MM.1S (cell line): ENCODE measurements around the gene MME.

ENCODE experiments used
- DNase-seq: peaks from one replicate; pipeline ENCODE4 v3.0.0-alpha.2; 2015
- H2AFZ ChIP-seq: fragments of 300-600 bp; sonication (generic); 2 replicates; pipeline ENCODE4 v1.6.0; 2016; ENCODE audit warnings: antibody characterized with exemption, low read length
- H3F3A ChIP-seq: fragments of 300-600 bp; sonication (generic); 2 replicates; pipeline ENCODE4 v1.6.1; 2016; ENCODE audit warnings: mild to moderate bottlenecking, antibody characterized with exemption, low read length, moderate library complexity, mixed read lengths; ENCODE audit not compliant: insufficient read depth
- H3K27ac ChIP-seq: fragments of 300-600 bp; sonication (generic); 2 replicates; pipeline ENCODE4 v1.5.1; 2016; ENCODE audit warnings: mild to moderate bottlenecking, low read length
- H3K27me3 ChIP-seq: fragments of 300-600 bp; sonication (generic); replicated peaks from 2 replicates; pipeline ENCODE4 v1.6.0; 2016; ENCODE audit warnings: low read length; ENCODE audit not compliant: insufficient read depth
- H3K36me3 ChIP-seq: fragments of 300-600 bp; sonication (generic); replicated peaks from 2 replicates; pipeline ENCODE4 v1.6.1; 2016; ENCODE audit warnings: mild to moderate bottlenecking, low read length, mixed read lengths; ENCODE audit not compliant: insufficient read depth
- H3K4me1 ChIP-seq: fragments of 300-600 bp; sonication (generic); 2 replicates; pipeline ENCODE4 v1.6.1; 2016; ENCODE audit warnings: low read length, mixed read lengths
- H3K4me2 ChIP-seq: fragments of 300-600 bp; sonication (generic); 2 replicates; pipeline ENCODE4 v1.6.0; 2016; ENCODE audit warnings: low read depth, low read length
- H3K4me3 ChIP-seq: fragments of 300-600 bp; sonication (generic); 2 replicates; pipeline ENCODE4 v1.5.1; 2016; ENCODE audit warnings: low read length, mixed read lengths
- H3K79me2 ChIP-seq: fragments of 300-600 bp; sonication (generic); 2 replicates; pipeline ENCODE4 v1.6.1; 2016; ENCODE audit warnings: mixed run types, low read length, mixed read lengths
- H3K9ac ChIP-seq: fragments of 300-600 bp; sonication (generic); 2 replicates; pipeline ENCODE4 v1.6.1; 2016; ENCODE audit warnings: low read length, mixed read lengths
- H3K9me2 ChIP-seq: fragments of 300-600 bp; sonication (generic); replicated peaks from 2 replicates; pipeline ENCODE4 v1.6.1; 2016; ENCODE audit warnings: mild to moderate bottlenecking, low read length, mixed read lengths; ENCODE audit not compliant: insufficient read depth
- H3K9me3 ChIP-seq: fragments of 300-600 bp; sonication (generic); replicated peaks from 2 replicates; pipeline ENCODE4 v1.6.1; 2016; ENCODE audit warnings: mild to moderate bottlenecking, low read length, mixed read lengths; ENCODE audit not compliant: insufficient read depth
- H4K20me1 ChIP-seq: fragments of 300-600 bp; sonication (generic); 2 replicates; pipeline ENCODE4 v1.6.1; 2016; ENCODE audit warnings: mild to moderate bottlenecking, low read length, moderate library complexity, mixed read lengths; ENCODE audit not compliant: insufficient read depth
- CTCF ChIP-seq: fragments of 300-600 bp; sonication (generic); IDR thresholded peaks from 2 replicates; pipeline ENCODE4 v1.5.1; 2016; ENCODE audit warnings: antibody characterized with exemption, low read length, mixed read lengths
- EZH2 ChIP-seq: fragments of 300-600 bp; sonication (generic); optimal IDR thresholded peaks from 2 replicates; pipeline ENCODE3; 2017; ENCODE audit warnings: low read depth, mild to moderate bottlenecking, antibody characterized with exemption, low read length, mixed read lengths
- EZH2phosphoT487 ChIP-seq: fragments of 300-600 bp; sonication (generic); IDR thresholded peaks from 2 replicates; pipeline ENCODE4 v1.6.1; 2018; ENCODE audit warnings: antibody characterized with exemption, low read length

MME gene

GRCh38 chr3:155228676-155229075, 148.6 kb downstream of the MME start:
- H3K9me2 ChIP-seq: no peaks in the 10 kb centered on the region
- DNase-seq: no peak

GRCh38 chr3:155229086-155229485, 149.0 kb downstream of the MME start:
- Histone ChIP-seq H4K20me1 (no peaks in the 10 kb centered on the region), H3K9me2 (no peaks in the 10 kb centered on the region), H3K4me1 (no peaks in the 10 kb centered on the region), H3K4me2 (no peak overlapping the region), H3K9me3 (no peaks in the 10 kb centered on the region), H2AFZ (no peak overlapping the region), H3K79me2 (no peaks in the 10 kb centered on the region), H3K9ac (no peak overlapping the region), H3K36me3 (no peaks in the 10 kb centered on the region; the same call in 1 of the 2 replicates), H3K27me3 (no peaks in the 10 kb centered on the region), H3K4me3 (no peak overlapping the region), H3F3A (no peaks in the 10 kb centered on the region), H3K27ac (no peak overlapping the region)
- DNase-seq: no peak
- TF ChIP-seq CTCF (no peak), EZH2 (no peak), EZH2phosphoT487 (no peak)

More at GRCh38 chr3:155228676-155229075, 148.6 kb downstream of the MME start:
- Histone ChIP-seq H3K36me3 (no peaks in the 10 kb centered on the region; the same call in 1 of the 2 replicates), H3K9me3 (no peaks in the 10 kb centered on the region), H3F3A (no peaks in the 10 kb centered on the region), H4K20me1 (no peaks in the 10 kb centered on the region), H3K9ac (no peak overlapping the region), H3K4me2 (no peak overlapping the region), H3K27ac (no peak overlapping the region), H3K79me2 (no peaks in the 10 kb centered on the region), H3K4me3 (no peak overlapping the region), H3K4me1 (no peaks in the 10 kb centered on the region), H2AFZ (no peak overlapping the region), H3K27me3 (no peaks in the 10 kb centered on the region)
- TF ChIP-seq CTCF: no peak
- TF ChIP-seq EZH2: no peak
- TF ChIP-seq EZH2phosphoT487: no peak

GRCh38 chr3:155230382-155230781, 150.3 kb downstream of the MME start:
- Histone ChIP-seq H2AFZ (no peak overlapping the region), H3K4me1 (no peaks in the 10 kb centered on the region), H3K27me3 (no peaks in the 10 kb centered on the region), H3K4me2 (no peak overlapping the region), H3K9ac (no peak overlapping the region), H3K36me3 (no peaks in the 10 kb centered on the region; the same call in 1 of the 2 replicates), H3K9me3 (no peaks in the 10 kb centered on the region), H3K79me2 (no peaks in the 10 kb centered on the region), H4K20me1 (no peaks in the 10 kb centered on the region), H3F3A (no peaks in the 10 kb centered on the region), H3K4me3 (no peak overlapping the region), H3K9me2 (no peaks in the 10 kb centered on the region), H3K27ac (no peak overlapping the region)
- no peak for TF ChIP-seq EZH2
- TF ChIP-seq EZH2phosphoT487: no peak
- TF ChIP-seq CTCF: no peak
- DNase-seq: no peak
